GM21825 (cell line): ENCODE measurements around the gene SIGLEC6.

Experiments
- ATAC-seq: cut with Tn5 transposase; IDR thresholded peaks from one replicate; pipeline ENCODE4 v1.9.1; 2021; ENCODE audit warnings: mild to moderate bottlenecking, moderate library complexity; ENCODE audit not compliant: unreplicated experiment

Gene SIGLEC6

GRCh38 chr19:51548891-51549305 is 17.4 kb upstream of the SIGLEC6 start:
- no peak for ATAC-seq

GRCh38 chr19:51548213-51548651 is 16.8 kb upstream of the SIGLEC6 start:
- no peak for ATAC-seq

- no peak for ATAC-seq
Measured at GRCh38 chr19:51547397-51548212, 16.1 kb upstream of the SIGLEC6 start.

GRCh38 chr19:51546650-51547396 is 15.4 kb upstream of the SIGLEC6 start:
- no peak for ATAC-seq

- ATAC-seq: no peak
Measured at GRCh38 chr19:51546107-51546649, 14.7 kb upstream of the SIGLEC6 start.

- no peak for ATAC-seq
Measured at GRCh38 chr19:51544038-51544437, 12.6 kb upstream of the SIGLEC6 start.

GRCh38 chr19:51542699-51543098 is 11.2 kb upstream of the SIGLEC6 start:
- no peak for ATAC-seq

GRCh38 chr19:51541458-51542357 is 10.2 kb upstream of the SIGLEC6 start:
- ATAC-seq: no peak

- ATAC-seq: no peak
Measured at GRCh38 chr19:51539821-51540366, 8.4 kb upstream of the SIGLEC6 start.

GRCh38 chr19:51535535-51535934 is 4.1 kb upstream of the SIGLEC6 start:
- no peak for ATAC-seq

GRCh38 chr19:51530616-51531015 is 854 bp downstream of the SIGLEC6 start:
- no peak for ATAC-seq

- no peak for ATAC-seq
Measured at GRCh38 chr19:51529301-51529700, 2.2 kb downstream of the SIGLEC6 start.

- ATAC-seq: no peak
Measured at GRCh38 chr19:51525651-51526050, 5.8 kb downstream of the SIGLEC6 start.

GRCh38 chr19:51524666-51525264 is 6.7 kb downstream of the SIGLEC6 start:
- ATAC-seq: no peak

- ATAC-seq: no peak
Measured at GRCh38 chr19:51521781-51522180, 9.7 kb downstream of the SIGLEC6 start.

- ATAC-seq: no peak
Measured at GRCh38 chr19:51521357-51521756, 10.1 kb downstream of the SIGLEC6 start.

GRCh38 chr19:51520728-51521127 is 10.7 kb downstream of the SIGLEC6 start:
- ATAC-seq: no peak

- ATAC-seq: no peak
Measured at GRCh38 chr19:51514866-51515481, 16.5 kb downstream of the SIGLEC6 start.

GRCh38 chr19:51513968-51514367 is 17.5 kb downstream of the SIGLEC6 start:
- ATAC-seq: no peak

GRCh38 chr19:51511353-51511752 is 20.1 kb downstream of the SIGLEC6 start:
- ATAC-seq: no peak
